Measurements from ENCODE around the gene MMP20. TPM values are rescaled to one million over a fixed set of nuclear protein-coding genes. Genes with fewer than 3 reads are reported as not detected.

MMP20 gene
- total and polyA plus RNA-seq, 2 of the 13 experiments (the other 11 are each of a cell fraction or from before 2014, with no cell fraction given) = 0.05 TPM; not detected in 1

- TF ChIP-seq MLXIP (CRISPR knock-in tag; IDR thresholded peaks at IDR 0.05; ENCODE audit: borderline replicate concordance) (no peak), NKX3-1 (CRISPR knock-in tag; IDR thresholded peaks at IDR 0.05) (no peak), ZGPAT (CRISPR knock-in tag; IDR thresholded peaks at IDR 0.05) (no peak), BORCS8-MEF2B (CRISPR knock-in tag; IDR thresholded peaks at IDR 0.05) (no peak)
These were observed 48.8 kb downstream of the MMP20 start (continued) for GRCh38 chr11:102576350-102576749.

GRCh38 chr11:102575012-102575411 lies 50.1 kb downstream of the MMP20 start:
- no peaks in the 10 kb centered on the region for H3K9me3 ChIP-seq (ENCODE audit: low read length)
- H3K4me1 ChIP-seq (ENCODE audit: insufficient read depth, low read length) = peaks cover 3% of the 10 kb centered on the region
- no peaks in the 10 kb centered on the region for H3K79me2 ChIP-seq (ENCODE audit: insufficient read depth, low read length)
- FAIRE-seq (no peak), DNase-seq (ENCODE audit: low spot score) (no peak), ATAC-seq (no peak)
- H3K36me3 ChIP-seq (replicated peaks in 1 of 2; ENCODE audit: control insufficient read depth in 1 of 2, insufficient read depth in 2 of 2, low read length in 2 of 2) = no peaks in the 10 kb centered on the region
- in situ Hi-C loops (cut with HindIII; ENCODE audit: extremely low pct_ligation_motif_present, low pct_unique_long_range_greater_than_20kb) = no loop called here
- H2AFZ ChIP-seq (ENCODE audit: low read length) = no peak overlapping the region
- 40% methylated on average over 2 of the region's 2 CpGs for WGBS (ENCODE audit: low lambda C conversion rate)
- H3K27ac ChIP-seq (ENCODE audit: extremely low read length, insufficient read depth, low read length) = no peak overlapping the region
- intact Hi-C loops (cut with micrococcal nuclease; ENCODE audit: unreplicated experiment) = no loop called here
- H3K27me3 ChIP-seq (ENCODE audit: control insufficient read depth in 1 of 2, insufficient read depth in 2 of 2, low read length in 2 of 2) = no peaks in the 10 kb centered on the region
- H4K20me1 ChIP-seq (ENCODE audit: insufficient read depth, low read length) = no peaks in the 10 kb centered on the region
- ChIA-PET CTCF (ENCODE audit: low intra/inter-chr PET ratio, low total read pairs) (no interaction called here), POLR2A (no interaction called here)
- no peak overlapping the region for H3K4me3 ChIP-seq (replicated peaks in 1 of 3; ENCODE audit: insufficient read depth in 1 of 3, low read depth in 2 of 3, low read length in 3 of 3)
- H3K9ac ChIP-seq (ENCODE audit: insufficient read depth, low read depth, low read length) = no peak overlapping the region
- BruUV-seq (replicated peaks) = no TSS peak
- H3K4me2 ChIP-seq (ENCODE audit: low read depth, low read length) = no peak overlapping the region
- no peak for TF ChIP-seq ZFP37 (CRISPR knock-in tag; IDR thresholded peaks at IDR 0.05; ENCODE audit: borderline replicate concordance)
- no peak for TF ChIP-seq SYNCRIP (IDR thresholded peaks at IDR 0.05; ENCODE audit: insufficient read depth, low read depth, low read length)
- no peak for TF ChIP-seq ZSCAN29 (CRISPR knock-in tag; conservative IDR thresholded peaks at IDR 0.05)
- TF ChIP-seq TAF15 (IDR thresholded peaks at IDR 0.05; ENCODE audit: low read depth, low read length, poor library complexity, severe bottlenecking) = no peak
- TF ChIP-seq ZBTB1 (CRISPR knock-in tag; IDR thresholded peaks at IDR 0.05; ENCODE audit: borderline replicate concordance) = no peak
- TF ChIP-seq PPARG (CRISPR knock-in tag; conservative IDR thresholded peaks at IDR 0.05) = no peak
- no peak for TF ChIP-seq KLF13 (CRISPR knock-in tag; IDR thresholded peaks at IDR 0.05)
- TF ChIP-seq MEIS1 (CRISPR knock-in tag; IDR thresholded peaks at IDR 0.05; ENCODE audit: borderline replicate concordance) = no peak
- TF ChIP-seq ELF3 (CRISPR knock-in tag; IDR thresholded peaks at IDR 0.05) = no peak
- no peak for TF ChIP-seq ZNF317 (CRISPR knock-in tag; IDR thresholded peaks at IDR 0.05)
- TF ChIP-seq, protein P1, sequence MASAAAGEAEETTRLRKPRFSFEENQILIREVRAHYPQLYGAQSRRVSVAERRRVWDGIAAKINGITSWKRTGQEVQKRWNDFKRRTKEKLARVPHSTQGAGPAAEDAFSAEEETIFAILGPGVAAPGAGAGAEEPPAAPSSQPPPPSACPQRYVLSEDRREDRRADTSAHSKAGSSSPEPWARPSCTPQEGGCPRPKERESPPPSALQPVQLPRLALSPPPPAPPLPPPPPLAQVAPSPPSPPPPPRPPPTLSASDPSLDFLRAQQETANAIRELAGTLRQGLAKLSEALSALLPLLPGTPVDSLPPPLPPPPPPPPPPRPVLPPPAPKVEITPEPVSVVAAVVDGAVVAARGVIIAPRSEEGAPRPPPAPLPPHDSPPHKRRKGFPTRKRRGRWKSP (CRISPR knock-in tag; IDR thresholded peaks at IDR 0.05) = no peak
- TF ChIP-seq SAFB2 (CRISPR knock-in tag; IDR thresholded peaks at IDR 0.05; ENCODE audit: borderline replicate concordance, low read depth) = no peak
- no peak for TF ChIP-seq MYC (CRISPR knock-in tag; IDR thresholded peaks at IDR 0.05; ENCODE audit: borderline replicate concordance)
- no peak for TF ChIP-seq GPN1 (CRISPR knock-in tag; IDR thresholded peaks at IDR 0.05; ENCODE audit: borderline replicate concordance)
- TF ChIP-seq GTF2F1 (IDR thresholded peaks at IDR 0.05; ENCODE audit: low read length) = no peak

Measured in HepG2 (cell line).